Measurements from ENCODE around the gene IL4.
"Not testable (repeated sequence)": the region's sequence is repeated elsewhere in the genome, so short reads cannot be mapped to it uniquely, and the experiment has no call there.

Gene IL4

DNA sequence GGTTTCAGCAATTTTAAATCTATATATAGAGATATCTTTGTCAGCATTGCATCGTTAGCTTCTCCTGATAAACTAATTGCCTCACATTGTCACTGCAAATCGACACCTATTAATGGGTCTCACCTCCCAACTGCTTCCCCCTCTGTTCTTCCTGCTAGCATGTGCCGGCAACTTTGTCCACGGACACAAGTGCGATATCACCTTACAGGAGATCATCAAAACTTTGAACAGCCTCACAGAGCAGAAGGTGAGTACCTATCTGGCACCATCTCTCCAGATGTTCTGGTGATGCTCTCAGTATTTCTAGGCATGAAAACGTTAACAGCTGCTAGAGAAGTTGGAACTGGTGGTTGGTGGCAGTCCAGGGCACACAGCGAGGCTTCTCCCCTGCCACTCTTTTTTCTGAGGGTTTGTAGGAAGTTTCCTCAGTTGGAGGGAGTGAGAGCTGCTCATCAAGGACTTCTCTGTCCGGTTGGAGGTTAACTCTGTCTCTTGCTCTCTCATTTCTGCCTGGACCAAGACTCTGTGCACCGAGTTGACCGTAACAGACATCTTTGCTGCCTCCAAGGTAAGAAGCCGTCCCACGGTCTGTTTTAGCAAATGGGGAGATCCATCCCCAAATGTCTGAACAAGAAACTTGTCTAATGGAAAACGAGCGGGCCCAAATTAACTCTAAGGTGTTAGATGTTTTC lies at the start of gene IL4:
Gene IL4, plus strand, starts transcription at position 51 of the 692 bp plus-strand sequence. Its CDS starts 62 bp downstream, at position 113.
- DNase-seq (ENCODE audit: low read depth) = no peak
- H3K4me3 ChIP-seq (ENCODE audit: low read depth, low read length) = peak within 1 kb of the TSS; percentile 24
- TF ChIP-seq, protein P1, sequence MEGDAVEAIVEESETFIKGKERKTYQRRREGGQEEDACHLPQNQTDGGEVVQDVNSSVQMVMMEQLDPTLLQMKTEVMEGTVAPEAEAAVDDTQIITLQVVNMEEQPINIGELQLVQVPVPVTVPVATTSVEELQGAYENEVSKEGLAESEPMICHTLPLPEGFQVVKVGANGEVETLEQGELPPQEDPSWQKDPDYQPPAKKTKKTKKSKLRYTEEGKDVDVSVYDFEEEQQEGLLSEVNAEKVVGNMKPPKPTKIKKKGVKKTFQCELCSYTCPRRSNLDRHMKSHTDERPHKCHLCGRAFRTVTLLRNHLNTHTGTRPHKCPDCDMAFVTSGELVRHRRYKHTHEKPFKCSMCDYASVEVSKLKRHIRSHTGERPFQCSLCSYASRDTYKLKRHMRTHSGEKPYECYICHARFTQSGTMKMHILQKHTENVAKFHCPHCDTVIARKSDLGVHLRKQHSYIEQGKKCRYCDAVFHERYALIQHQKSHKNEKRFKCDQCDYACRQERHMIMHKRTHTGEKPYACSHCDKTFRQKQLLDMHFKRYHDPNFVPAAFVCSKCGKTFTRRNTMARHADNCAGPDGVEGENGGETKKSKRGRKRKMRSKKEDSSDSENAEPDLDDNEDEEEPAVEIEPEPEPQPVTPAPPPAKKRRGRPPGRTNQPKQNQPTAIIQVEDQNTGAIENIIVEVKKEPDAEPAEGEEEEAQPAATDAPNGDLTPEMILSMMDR (IDR thresholded peaks at IDR 0.05; ENCODE audit: low read depth, low read length, missing control alignments) = no peak

DNA sequence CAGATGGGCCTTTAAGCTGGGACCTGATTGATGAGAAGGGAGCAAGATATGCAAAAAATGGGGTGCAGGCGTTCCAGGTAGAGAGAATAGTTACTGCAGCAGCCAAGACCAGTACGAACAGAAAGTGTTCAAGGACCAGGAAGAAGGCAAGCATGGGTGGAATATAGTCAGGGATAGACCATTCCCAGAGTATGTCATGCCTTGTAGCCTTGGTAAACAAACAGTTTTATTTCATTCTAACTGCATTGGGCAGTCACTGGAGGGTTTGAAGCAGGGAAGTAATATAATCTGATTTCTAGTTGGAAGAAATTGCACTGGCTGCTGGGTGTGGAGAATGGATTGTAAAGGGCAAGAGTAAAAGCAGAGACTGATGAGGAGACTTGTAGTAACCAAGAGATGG lies 46.3 kb upstream of the IL4 start:
- DNase-seq (ENCODE audit: low read depth) = no peak
- H3K4me3 ChIP-seq (ENCODE audit: low read depth, low read length) = no peak overlapping the region
- TF ChIP-seq, protein P1 (IDR thresholded peaks at IDR 0.05; ENCODE audit: low read depth, low read length, missing control alignments) = no peak

DNA sequence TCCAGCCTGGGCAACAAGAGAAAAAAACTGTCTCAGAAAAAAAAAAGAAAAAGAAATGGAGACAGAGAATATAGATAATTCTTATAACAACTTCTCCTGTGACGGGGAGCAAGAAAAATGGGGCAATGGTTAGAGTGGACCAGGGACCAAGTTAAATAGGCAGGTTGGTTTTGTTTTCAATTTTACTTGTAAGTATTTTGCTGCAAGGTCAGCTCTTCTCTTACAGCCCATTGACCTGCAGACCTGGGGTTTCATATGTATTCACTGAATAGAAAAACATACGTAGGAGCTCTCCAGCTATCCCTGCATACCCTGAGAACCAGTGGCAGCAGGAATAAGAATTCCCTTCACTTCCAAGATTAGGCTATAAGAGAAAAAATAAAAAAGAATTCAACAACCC lies 45.0 kb upstream of the IL4 start:
- H3K4me3 ChIP-seq (ENCODE audit: low read depth, low read length) = no peak overlapping the region
- TF ChIP-seq, protein P1 (IDR thresholded peaks at IDR 0.05; ENCODE audit: low read depth, low read length, missing control alignments) = no peak
- DNase-seq (ENCODE audit: low read depth) = no peak

DNA sequence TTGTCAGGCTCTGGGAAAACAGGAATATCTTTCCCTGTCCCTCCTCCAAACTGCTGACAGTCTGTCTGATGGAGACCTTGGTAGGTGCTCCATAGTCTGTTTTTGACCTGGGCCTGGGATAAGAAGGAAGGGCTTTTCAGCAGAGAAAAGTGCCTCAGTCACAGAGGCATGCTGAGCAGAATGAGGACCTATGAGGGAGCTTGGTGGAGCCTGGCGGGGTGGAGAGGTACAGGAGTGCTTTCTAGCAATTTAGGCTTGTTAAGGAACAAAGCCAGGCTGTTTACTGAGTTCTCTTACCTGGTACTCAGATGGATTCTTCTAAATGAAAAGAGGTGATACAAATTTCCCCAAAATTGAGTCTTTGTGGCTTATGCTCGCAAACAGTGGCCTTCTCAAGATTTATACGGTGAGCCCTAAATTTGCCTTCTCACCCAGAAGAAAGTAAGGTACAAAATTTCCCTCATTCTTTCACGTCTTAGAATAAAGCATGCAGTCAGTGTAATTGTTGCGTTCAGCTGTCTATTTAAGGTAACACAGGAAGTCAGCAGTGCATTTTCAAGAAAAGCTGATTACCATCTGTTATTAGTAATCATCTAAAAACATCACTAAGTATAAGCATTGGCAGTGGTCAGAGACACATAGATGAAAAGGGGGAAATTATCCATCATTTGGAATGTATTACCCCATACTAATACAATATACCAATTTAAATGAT lies 44.4 kb upstream of the IL4 start:
- DNase-seq (ENCODE audit: low read depth) = no peak
- H3K4me3 ChIP-seq (ENCODE audit: low read depth, low read length) = no peak overlapping the region
- TF ChIP-seq, protein P1 (IDR thresholded peaks at IDR 0.05; ENCODE audit: low read depth, low read length, missing control alignments) = no peak

DNA sequence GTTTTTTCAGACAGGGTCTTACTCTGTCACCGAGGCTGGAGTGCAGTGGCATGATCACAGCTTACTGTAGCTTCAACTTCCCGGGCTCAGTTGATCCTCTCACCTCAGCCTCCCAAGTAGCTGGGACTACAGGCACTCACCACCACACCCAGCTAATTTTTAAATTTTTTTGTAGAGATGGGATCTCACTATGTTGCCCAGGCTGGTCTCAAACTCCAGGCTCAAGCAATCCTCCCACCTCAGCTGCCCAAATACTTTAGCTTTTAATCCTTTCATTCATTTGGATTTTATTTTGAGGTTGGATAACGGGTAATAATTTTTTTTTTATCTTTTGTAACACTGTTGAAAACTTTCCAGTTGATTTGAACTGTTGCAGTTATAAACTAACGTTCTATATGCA lies 40.2 kb upstream of the IL4 start:
- DNase-seq (ENCODE audit: low read depth); H3K4me3 ChIP-seq (ENCODE audit: low read depth, low read length): not testable (repeated sequence)

DNA sequence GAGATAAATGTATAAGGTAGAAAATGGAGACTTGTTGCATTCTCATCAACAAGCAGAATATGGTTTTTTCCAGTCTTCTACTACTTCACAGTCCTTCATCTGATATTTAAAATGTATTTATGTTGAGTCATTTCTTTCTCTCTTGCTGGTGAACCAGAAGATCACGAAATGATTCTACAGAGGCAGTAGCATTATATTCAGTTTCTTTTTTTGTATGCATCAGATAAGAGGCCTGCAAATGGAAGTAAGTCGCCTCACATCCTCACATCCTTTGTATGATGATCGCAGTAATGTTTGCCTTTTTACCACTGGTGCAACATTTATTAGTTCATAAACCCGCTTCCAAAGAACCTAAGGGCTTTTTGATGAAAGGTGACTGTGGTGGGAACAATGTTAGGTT lies 37.9 kb upstream of the IL4 start:
- TF ChIP-seq, protein P1 (IDR thresholded peaks at IDR 0.05; ENCODE audit: low read depth, low read length, missing control alignments) = no peak
- DNase-seq (ENCODE audit: low read depth) = peak; percentile 49
- no peak overlapping the region for H3K4me3 ChIP-seq (ENCODE audit: low read depth, low read length)

DNA sequence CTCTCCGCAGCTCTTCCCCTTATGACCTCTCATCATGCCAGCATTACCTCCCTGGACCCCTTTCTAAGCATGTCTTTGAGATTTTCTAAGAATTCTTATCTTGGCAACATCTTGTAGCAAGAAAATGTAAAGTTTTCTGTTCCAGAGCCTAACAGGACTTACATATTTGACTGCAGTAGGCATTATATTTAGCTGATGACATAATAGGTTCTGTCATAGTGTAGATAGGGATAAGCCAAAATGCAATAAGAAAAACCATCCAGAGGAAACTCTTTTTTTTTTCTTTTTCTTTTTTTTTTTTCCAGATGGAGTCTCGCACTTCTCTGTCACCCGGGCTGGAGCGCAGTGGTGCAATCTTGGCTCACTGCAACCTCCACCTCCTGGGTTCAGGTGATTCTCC lies 36.5 kb upstream of the IL4 start:
- no peak overlapping the region for H3K4me3 ChIP-seq (ENCODE audit: low read depth, low read length)
- no peak for DNase-seq (ENCODE audit: low read depth)
- TF ChIP-seq, protein P1 (IDR thresholded peaks at IDR 0.05; ENCODE audit: low read depth, low read length, missing control alignments) = no peak
